Cardiac septum (tissue), 1 donor: Measurements from ENCODE around the gene IRF8. TPM values are rescaled to one million over a fixed set of nuclear protein-coding genes. Genes with fewer than 3 reads are reported as not detected.
"Not testable (repeated sequence)": the region's sequence is repeated elsewhere in the genome, so short reads cannot be mapped to it uniquely, and the experiment has no call there.

ENCODE experiments used
- DNase-seq: peaks from one replicate; pipeline ENCODE4 v3.0.0-alpha.2; 2020; ENCODE audit warnings: low spot score
- intact Hi-C: fragments of 100-400 bp; cut with DNase I; formaldehyde crosslinking; loops from one replicate; pipeline ENCODE4 v1.14.0; 2022
- total RNA-seq: library from RNA; stranded (reverse); fragmentation: NEBNext Ultra II Directional; extraction: Animal tissue kit (Norgen Biotek cat#: 25700); gene quantifications from one replicate; pipeline ENCODE4 v1.2.1, GENCODE V29; 2021
- donor health status: DM: no; HTN: no; CAD: no.

The IRF8 gene
- total RNA-seq, 1 donor from 2014 or later, result 1.6 TPM

DNA sequence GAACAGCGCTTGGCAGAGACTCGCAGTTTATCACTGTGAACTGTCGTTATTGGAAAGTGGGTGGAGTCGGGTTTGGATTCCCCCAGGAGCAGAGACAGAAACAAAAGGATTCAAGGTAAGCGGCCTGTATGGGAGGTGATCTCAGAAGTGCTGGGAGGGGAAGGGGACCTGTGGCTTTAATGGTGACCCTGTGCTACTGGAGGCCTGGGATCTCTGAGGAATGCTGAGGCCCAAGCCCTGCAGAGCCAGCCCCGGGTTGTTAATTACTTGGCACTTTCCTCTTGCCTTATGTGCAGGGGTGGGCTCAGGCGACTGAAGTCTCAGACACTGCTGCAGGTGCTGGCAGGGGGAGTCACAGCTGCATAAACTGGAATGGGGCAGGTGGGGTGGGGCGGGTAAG is 27.4 kb downstream of the IRF8 start:
- intact Hi-C loops, result no loop called here
- no peak for DNase-seq

DNA sequence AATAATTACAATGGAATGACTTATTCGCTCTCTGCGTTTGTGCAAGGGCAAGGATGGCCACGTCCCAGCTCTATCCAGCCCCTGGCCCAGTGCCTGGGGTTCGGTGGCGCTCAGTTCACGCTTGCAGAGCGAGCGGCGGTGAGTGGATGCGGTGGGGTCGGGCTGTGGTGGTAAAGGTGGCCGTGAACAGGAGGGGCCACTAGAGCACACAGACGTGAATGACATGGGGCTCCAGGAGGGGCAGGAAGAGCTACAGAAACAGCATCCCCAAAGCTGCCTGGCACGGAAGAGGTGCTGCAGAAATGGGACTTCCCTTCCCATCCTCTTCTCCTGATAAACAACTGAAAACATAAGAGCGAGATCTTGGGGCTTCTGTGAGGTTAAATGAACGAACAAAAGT is 28.4 kb downstream of the IRF8 start:
- intact Hi-C loops, result no loop called here
- DNase-seq, result no peak

DNA sequence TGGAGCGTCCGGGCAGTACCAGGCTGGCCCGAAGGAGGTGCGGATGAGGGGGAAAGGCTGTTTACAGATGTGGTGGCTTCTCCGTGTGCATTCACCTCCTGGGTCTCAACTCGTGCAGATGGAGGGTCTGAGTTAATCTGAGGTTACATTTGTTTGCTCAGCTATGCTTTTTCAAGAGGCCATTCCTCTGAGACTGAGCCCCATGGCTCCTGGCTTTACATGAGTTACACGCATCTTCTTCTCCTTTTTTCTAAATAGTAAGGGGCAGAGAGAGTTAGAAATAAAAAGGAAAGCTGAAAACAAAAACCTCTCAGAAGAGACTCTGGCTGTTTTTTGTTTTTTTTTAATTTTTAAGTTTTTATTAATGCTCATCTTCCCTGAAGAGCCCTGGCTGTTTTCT is 29.0 kb downstream of the IRF8 start:
- DNase-seq, result no peak
- intact Hi-C loops, result no loop called here

DNA sequence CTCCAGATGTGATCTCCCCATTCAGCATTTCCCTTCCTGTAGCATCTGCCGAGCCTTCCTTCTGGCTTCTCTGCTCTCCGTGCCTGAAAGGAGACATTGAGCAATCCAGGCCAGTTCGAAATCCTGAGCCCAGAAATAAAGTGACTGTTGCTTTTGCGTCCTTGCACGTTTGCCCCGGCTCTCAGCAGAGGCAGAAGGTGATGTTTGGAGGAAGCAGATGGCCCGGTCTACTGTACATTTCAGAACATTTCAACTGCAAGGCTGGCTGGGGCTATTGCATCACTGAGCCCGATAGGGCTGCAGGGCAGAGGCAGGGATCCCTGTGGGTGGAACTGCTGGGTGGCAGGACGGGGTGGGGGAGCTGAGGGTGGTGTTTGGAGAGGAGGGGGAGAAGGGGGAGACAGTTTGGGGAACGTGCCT is 29.4 kb downstream of the IRF8 start:
- DNase-seq, result no peak
- intact Hi-C loops, result no loop called here

DNA sequence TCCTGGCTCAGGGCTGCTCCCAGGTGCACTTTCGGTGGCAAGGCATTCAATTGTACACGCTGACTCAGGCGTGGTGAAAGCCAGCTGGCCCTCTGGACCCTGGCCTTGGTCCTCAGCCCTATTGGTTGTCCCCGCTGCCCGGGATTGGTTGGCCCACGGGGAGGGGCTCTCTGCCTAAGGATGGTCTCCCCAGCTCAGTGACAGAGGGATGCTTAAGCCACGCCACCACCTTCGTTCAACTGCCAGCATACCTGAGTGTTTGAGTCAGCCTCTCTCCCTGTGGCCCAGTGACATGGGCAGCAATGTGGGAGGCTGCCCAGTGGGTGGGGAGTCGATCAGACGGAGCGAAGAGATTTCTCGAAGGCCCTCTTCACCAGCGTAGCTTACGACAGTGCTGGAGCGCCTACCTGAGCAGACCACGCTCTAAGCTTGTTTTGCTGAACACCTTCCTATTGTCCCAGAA is 30.3 kb downstream of the IRF8 start:
- intact Hi-C loops, result no loop called here

DNA sequence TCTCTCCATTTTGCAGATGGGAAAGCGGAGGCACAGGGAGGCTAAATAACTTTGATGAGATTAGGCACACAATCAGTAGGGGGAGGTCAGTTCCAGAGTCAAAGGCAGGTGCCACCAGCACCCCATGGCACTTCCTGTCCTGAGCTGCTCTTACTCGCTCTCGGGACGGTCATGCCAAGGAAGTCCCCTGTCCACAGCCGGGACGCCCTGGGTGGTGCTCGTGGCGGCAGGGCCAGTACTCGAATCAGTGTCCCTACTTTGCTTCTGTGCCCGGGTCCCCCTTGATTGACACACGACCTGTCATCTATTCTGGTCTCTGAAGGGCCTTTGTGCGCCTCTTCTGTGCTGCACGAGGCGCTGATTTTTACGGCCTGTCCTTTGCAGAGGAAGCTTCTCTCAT is 31.3 kb downstream of the IRF8 start:
- intact Hi-C loops, result no loop called here
- DNase-seq, result no peak

More for the DNA sequence above, 30.3 kb downstream of the IRF8 start:
- no peak for DNase-seq

DNA sequence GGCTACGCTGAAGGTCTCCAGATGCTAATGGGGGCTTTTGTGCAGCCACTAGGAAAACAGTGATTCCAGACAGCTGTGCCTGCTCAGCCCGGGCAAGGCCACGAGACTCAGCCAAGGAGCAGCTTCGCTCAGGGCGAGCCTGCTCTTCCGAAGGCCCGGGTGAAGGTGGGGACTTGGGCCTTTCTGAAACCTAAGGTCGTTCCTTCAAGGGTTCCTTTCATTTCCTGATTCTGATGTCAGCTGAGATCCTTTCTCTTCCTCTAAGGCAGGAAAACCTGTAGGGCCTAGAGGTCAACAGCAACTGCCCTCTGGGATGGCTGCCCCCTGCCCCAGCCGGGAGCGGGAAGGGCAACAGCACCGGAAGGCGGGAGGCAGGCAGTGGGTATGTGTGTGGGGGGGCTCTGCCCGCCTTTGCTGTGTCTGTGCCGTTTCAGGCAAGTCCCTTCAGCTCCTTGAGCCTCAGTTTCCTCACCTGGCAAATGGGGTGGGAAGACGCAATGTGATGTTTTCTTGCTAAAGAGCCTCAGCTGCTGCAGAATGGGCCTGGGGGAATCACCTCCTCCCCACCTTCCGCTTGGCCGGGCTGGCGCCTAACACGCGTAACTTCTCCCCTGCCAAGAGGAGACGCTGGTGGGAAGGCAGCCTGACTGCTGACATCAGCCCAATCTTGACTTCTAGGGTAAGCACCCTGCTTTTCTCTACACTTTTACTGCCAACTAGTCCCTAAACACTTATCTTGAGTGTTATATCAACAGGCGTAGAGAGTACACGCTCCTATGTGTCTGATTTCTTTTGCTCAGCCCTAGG is 32.8 kb downstream of the IRF8 start:
- DNase-seq, result no peak
- intact Hi-C loops, result no loop called here

DNA sequence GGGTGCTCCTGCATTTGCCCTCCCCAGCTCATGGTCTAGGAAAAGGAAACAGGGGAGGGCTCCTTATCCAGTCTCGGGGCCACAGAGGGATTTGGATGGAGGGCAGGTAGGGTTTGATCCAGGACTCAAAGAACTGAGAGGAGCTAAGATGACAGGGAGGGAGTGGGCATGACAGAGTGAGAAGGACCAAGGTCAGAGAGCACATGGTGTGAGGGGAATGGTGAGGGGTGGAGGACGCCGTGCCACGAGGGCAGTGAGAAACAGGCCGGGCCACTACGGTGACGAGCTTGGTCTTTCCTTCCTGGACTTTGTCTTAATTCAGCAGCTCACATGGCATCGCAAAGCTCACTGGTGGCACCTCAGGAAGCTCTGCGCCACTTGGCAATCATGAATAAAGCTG is 35.2 kb downstream of the IRF8 start:
- no peak for DNase-seq
- intact Hi-C loops, result no loop called here

DNA sequence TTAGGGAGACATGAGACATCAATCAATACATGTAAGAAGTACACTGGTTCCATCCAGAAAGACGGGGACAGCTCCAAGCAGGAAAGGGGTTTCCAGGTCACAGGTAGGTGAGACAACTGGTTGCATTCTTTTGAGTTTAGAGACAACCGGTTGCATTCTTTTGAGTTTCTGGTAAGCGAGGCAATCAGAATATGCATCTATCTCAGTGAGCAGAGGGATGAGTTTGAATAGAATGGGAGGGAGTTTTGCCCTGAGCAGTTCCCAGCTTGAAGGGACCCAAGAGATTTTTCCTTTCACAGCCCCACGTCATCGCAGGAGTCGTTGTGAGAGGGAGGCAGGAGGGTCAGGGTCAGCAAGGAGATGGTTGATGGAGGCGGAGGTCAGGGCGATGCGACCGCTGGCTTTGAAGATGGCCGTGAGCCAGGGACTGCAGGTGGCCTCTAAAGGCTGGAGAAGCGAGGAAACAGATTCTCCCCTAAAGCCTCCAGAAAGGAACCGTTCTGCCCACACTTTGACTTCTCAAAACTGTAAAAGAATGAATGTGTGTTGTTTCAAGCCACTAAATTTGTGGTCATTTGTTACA is 36.5 kb downstream of the IRF8 start:
- DNase-seq, result no peak
- intact Hi-C loops, result no loop called here

DNA sequence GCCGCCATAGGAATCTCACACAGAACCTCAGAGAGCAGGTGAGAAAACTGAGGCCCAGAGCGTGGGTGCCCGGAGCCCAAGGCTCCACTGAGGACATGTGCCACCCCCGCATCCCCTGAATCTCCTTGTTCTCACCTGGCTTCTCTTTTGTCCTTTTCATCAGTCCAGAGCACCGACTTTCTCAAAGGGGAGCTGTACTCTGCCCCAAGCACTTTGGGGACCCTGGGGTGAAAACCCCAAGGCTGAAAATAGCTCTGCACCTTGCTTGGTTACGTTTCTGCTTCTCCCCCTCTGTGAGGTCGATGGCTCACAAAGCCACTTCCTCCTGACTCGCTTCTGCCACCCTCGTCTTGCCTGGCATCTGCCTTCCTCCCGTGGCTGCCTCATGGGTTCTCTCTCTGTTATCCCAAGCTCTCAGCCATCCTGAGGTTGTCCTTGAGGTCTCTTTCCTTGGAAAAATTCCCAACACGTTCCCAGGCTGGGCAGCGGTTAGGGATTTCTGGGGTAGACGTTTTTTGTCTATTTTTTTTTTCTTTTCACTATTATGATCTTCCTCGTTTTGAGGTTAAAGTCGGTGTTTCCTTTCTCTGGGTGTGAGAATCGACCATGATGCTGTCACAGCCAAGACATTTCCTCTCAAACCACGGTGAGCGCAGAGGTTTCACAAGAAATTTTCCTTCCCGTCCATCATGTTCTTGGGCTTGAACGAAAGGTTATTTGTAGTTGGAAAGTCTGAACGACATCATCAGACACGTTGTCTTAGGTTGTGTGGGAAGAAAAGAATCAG is 37.2 kb downstream of the IRF8 start:
- intact Hi-C loops, result no loop called here

DNA sequence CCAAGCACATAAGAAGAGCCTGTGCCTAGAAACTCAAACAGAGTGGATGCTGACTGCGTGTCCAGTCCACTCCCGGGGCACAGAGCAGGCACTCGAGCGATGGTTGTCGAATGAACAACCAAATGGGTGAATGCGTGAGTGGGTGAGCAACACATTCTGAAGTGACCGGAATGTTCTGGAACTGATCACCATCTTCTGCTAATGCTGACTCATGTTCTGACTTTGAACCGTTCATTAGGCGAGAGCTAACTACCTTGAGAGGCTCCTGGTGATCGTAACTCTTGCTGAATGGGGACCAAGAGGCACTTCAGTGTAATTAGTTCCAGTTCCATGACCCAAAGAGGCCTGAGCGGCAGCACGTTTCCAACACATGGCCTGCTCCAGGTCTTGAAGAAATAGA is 37.9 kb downstream of the IRF8 start:
- intact Hi-C loops, result no loop called here
- DNase-seq, result no peak

More for the DNA sequence above, 37.2 kb downstream of the IRF8 start:
- no peak for DNase-seq

DNA sequence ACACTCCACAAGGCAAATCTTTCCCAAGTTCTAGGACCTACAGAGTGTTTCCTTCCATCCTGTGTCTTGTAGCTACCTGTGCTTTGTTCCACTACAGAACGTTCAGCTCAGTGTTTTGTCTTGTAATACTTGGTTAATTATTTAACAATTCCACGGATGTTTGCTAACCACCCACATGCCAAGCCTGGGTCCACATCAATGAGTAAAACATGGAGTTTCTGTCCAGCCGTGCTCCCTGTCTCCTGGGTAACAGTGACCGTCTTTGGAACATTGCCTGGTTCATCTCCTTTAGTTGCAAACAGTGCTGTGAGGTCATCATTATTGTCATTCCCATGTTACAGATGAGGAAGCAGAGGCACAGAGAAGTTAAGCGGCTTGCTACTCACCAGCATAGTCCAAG is 41.3 kb downstream of the IRF8 start:
- DNase-seq, result no peak
- intact Hi-C loops, result no loop called here

DNA sequence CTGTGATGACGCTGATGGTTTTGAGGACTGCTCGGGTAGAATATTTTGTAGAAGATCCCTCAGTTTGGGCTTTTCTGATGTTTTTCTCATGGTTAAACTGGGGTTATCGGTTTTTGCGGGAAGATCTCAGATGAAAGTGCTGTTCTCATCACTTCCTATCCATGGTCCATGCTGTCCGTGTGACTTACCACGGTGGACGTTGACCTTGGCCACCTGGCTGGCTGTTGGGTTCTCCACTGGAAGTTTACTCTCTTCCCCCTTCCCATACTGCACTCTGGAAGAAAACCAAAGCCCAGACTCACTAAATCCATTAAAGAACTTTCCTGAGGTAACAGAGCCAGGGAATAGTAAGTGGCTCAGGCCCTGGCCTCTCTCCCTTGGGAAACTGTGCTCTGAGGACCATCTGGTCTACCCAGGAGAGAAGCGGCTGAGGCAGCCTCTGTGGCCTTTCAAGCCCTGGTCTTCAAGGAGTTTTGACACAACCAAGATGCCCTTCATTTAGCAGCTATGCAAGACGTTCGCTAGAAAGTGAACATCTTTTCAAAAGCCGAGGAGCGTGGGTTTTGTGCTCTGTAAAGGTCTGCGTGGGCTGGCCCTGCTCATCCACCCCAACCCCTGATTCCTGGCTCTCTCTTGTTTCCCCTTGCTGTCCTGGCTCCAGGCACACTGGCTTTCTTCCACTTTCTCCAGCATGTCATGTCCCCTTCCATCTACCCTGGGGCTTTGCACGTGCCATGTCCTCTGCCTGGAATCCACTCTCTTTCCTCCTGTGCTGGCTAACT is 43.1 kb downstream of the IRF8 start:
- DNase-seq, result no peak
- intact Hi-C loops, result no loop called here

DNA sequence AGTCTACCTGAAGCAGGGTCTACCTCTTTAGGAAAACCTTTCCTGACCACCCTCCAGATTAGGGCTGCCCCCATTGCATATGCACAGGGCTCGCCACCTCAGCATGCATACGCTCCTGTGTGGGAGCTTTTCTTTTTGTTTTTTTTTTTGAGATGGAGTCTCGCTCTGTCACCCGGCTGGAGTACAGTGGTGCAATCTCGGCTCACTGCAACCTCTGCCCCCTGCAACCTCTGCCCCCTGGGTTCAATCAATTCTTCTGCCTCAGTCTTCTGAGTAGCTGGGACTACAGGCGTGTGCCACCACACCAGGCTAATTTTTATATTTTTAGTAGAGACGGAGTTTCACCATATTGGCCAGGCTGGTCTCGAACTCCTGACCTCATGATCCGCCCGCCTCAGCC is 43.7 kb downstream of the IRF8 start:
- DNase-seq, intact Hi-C loops: not testable (repeated sequence)

DNA sequence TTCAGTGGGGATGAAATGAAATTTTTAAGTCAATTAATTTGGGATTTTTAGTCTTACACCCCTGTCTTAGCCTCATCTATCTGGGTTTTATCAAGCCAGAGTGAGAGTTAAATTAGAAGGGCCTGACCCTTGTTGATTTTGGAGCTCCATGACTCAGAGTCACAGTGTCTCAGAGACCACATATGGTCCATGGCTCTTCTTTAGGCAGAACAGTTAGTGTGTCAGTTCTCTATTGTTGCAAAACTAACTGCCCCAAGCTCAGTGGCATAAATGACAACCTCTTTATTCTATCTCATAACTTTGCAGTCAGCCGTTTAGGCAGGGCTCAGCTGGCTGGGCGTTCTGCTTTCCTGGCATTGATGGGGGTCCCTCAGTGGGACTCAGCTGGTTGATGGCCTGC is 44.7 kb downstream of the IRF8 start:
- DNase-seq, result no peak
- intact Hi-C loops, result no loop called here

DNA sequence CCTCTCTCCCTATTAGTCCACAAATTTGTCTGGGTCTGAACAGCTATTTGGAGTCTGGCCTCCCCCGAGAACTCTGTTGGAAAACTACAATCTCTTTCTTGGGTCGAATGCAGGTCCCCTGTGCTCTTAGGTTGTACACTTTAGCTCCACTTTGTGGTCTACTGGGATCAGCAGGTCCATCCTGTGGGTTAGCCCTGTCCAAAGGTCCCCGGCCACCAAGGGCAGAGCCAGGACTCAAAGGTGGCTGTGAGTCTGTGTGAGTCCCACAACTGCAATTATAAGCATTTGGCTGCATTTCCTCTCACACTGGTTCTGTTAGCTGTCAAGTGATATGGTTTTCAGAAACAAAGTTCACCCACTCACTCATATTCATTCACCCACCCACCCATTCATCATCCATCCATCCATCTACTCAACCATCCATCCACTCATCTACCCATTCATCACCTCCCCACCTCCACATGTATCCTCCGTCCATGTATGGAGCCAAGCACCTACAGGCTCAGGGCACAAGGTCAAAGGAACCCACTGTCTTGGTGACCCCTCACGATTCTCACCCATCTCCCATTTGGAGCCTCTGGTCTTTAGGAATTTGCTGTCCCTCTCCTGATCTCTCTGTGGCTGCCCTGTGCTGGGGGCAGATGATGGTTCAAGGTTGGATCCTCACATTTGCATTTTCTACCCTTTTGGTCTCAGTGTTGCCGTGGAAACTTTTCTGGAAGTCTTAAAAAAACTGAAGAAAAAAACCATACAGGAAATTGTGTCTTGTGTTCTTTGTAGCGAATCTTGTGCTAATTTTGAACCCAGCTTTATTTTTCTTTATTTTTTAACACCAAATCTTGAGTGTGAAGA is 45.8 kb downstream of the IRF8 start:
- intact Hi-C loops, result no loop called here
- no peak for DNase-seq

DNA sequence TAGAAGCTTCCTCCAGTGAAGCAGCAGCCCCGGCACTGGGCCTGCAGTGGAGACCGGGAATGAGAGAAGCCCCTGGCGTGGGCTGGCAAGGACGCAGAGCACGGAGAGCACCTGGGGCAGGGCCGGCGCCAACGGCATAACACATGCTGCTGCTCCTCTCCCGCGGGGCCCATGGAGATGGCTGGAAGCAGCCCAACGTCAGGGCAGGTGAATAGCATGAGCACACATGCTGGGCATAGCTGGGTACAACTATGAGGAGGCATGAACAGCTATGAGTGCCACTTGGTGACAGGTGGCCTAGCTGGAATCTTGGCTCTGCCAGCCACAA is 46.4 kb downstream of the IRF8 start:
- no peak for DNase-seq
- intact Hi-C loops, result no loop called here

DNA sequence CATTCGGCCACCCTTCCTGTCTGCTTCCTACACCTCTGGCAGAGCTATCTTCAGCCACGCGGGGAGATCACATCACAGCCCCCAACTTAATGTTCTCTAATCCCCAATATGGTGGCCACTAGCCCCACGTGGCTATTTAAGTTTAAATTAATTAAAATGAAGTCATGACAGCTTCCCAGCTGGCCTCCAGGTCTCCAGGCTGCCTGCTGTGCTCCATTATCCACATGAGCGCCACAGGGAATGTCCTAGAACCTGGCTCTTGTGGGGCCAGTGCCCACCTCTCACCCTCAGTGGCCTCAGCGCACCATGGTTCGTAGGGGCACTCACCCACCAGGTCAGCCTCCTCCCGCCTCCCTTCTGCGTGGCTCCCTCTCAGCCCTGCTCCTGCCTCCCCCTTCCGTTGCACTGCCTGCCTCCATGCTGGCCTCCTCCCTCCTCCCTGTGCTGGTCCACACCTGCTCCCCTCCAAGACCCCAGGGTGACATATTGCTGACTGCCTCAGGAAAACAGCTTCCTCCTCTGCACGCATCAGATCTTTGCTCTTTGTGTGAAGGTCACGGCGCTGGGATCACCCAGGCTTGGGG is 47.7 kb downstream of the IRF8 start:
- intact Hi-C loops, result no loop called here
- no peak for DNase-seq
